M059J (cell line): Measurements from ENCODE around the gene HOXA9. TPM values are rescaled to one million over a fixed set of nuclear protein-coding genes. Genes with fewer than 3 reads are reported as not detected.

Experiments
- DNase-seq: peaks from one replicate; pipeline ENCODE4 v3.0.0-alpha.2; 2012; ENCODE audit warnings: low read depth
- total RNA-seq: library from RNA; depleted of rRNA; stranded (reverse); fragments of >200 nt; shearing (Covaris generic); gene quantifications from 2 replicates; pipeline ENCODE4 v1.2.3, GENCODE V29; 2014

The HOXA9 gene
- total RNA-seq, 1 experiment from 2014 or later: 66.1 TPM

- DNase-seq: no peak
These were observed 11.8 kb upstream of the HOXA9 start for GRCh38 chr7:27176962-27177794.

- DNase-seq: no peak
These were observed 11.1 kb upstream of the HOXA9 start for GRCh38 chr7:27176524-27176845.

GRCh38 chr7:27175626-27176523 is 10.5 kb upstream of the HOXA9 start:
- DNase-seq: no peak

GRCh38 chr7:27174874-27175625 is 9.7 kb upstream of the HOXA9 start:
- no peak for DNase-seq

GRCh38 chr7:27173956-27174873 is 8.9 kb upstream of the HOXA9 start, which contains the start of gene HOXA10:
HOXA10 (minus strand) TSS chr7:27174320; CDS start chr7:27174306, 14 bp downstream.
- no peak for DNase-seq

GRCh38 chr7:27173511-27173955 is 8.2 kb upstream of the HOXA9 start:
- peak; percentile 65 for DNase-seq

GRCh38 chr7:27172823-27173510 is 7.6 kb upstream of the HOXA9 start:
- DNase-seq: peak; percentile 76

- DNase-seq: peak; percentile 72
These were observed 7.0 kb upstream of the HOXA9 start for GRCh38 chr7:27172315-27172774.

GRCh38 chr7:27171637-27172314 is 6.4 kb upstream of the HOXA9 start:
- DNase-seq: peak; percentile 74

GRCh38 chr7:27171325-27171636 is 5.9 kb upstream of the HOXA9 start:
- peak; percentile 72 for DNase-seq

GRCh38 chr7:27170426-27171324 is 5.3 kb upstream of the HOXA9 start:
- DNase-seq: no peak

GRCh38 chr7:27169658-27170425 is 4.5 kb upstream of the HOXA9 start:
- DNase-seq: peak; percentile 82

- DNase-seq: peak; percentile 60
These were observed 3.1 kb upstream of the HOXA9 start for GRCh38 chr7:27168265-27168947.

- DNase-seq: peak; percentile 65
These were observed 2.6 kb upstream of the HOXA9 start for GRCh38 chr7:27167916-27168264.

- peak; percentile 83 for DNase-seq
These were observed 1.5 kb upstream of the HOXA9 start for GRCh38 chr7:27166531-27167505.

GRCh38 chr7:27165996-27166530 is 726 bp upstream of the HOXA9 start:
- peak; percentile 65 for DNase-seq
